Fibroblast of pulmonary artery (primary cell): ENCODE data around the gene BIVM.

Experiments used
- DNase-seq: peaks from one replicate; pipeline ENCODE4 v3.0.0-alpha.2; 2010; ENCODE audit warnings: low read depth
- H3K4me3 ChIP-seq: replicated peaks from 2 replicates; pipeline ENCODE4 v1.5.1; 2011; ENCODE audit warnings: low read depth, mild to moderate bottlenecking, control low read depth, low read length, moderate library complexity
- TF ChIP-seq, protein P1 (sequence below): IDR thresholded peaks from 2 replicates; pipeline ENCODE4 v1.5.1; 2011; ENCODE audit warnings: mild to moderate bottlenecking, control low read depth, low read length, inconsistent platforms; ENCODE audit errors: missing control alignments

BIVM gene

DNA sequence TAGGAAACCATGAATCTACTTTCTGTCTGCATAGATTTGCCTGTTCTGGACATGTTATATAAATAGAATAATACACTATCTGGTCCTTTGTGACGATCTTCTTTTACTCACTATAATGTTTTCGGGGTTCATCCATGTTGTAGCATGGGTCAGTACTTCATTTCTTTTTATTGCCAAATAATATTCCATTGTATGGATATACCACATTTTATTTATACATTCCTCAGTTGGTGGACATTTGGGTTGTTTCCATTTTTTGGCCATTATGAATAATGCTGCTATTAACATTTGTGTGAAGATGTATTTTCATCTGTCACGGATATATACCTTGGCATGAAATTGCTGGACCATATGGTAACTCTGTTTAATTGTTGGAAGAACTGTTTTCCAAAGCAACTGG, 6.8 kb downstream of the BIVM start:
- TF ChIP-seq, protein P1, sequence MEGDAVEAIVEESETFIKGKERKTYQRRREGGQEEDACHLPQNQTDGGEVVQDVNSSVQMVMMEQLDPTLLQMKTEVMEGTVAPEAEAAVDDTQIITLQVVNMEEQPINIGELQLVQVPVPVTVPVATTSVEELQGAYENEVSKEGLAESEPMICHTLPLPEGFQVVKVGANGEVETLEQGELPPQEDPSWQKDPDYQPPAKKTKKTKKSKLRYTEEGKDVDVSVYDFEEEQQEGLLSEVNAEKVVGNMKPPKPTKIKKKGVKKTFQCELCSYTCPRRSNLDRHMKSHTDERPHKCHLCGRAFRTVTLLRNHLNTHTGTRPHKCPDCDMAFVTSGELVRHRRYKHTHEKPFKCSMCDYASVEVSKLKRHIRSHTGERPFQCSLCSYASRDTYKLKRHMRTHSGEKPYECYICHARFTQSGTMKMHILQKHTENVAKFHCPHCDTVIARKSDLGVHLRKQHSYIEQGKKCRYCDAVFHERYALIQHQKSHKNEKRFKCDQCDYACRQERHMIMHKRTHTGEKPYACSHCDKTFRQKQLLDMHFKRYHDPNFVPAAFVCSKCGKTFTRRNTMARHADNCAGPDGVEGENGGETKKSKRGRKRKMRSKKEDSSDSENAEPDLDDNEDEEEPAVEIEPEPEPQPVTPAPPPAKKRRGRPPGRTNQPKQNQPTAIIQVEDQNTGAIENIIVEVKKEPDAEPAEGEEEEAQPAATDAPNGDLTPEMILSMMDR = no peak
- DNase-seq = no peak
- H3K4me3 ChIP-seq = no peak overlapping the region

- no peak for DNase-seq
- TF ChIP-seq, protein P1 = no peak
- no peak overlapping the region for H3K4me3 ChIP-seq
Observed at GRCh38 chr13:102807699-102808098, 8.8 kb downstream of the BIVM start.

DNA sequence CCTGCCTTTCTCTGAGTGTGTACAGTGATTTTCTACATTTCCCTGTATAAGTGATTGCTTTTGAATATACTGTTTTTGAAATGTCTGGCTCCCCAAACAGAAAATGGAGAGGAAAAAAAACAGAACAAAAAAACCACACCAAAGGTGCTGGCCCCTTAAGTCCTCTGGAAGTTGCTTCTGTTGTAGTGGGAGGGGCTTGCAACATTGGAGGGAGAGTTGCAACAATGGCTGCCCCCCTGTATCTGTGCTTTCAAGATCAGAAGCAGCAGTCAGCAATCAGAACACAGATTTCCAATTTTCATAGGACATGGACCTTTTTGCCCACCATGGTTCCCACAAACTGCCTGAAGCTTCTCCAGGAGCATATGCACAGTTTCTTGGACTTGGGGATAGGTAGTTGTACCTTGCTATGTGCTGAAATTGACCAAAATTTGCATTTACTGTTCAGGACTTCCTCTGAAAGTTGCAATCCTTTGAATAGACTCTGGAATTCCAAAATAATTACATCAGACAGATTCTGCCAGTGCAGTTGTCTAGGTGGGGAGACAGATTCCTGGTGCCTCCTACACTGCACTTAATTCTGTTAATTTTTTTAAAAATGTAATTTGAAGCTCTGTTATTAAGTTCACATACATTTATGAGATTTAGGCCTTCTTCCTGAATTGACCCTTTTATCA, 13.8 kb downstream of the BIVM start:
- TF ChIP-seq, protein P1 = no peak
- DNase-seq = peak; percentile 46
- H3K4me3 ChIP-seq = no peak overlapping the region

- DNase-seq = no peak
- TF ChIP-seq, protein P1 = no peak
- H3K4me3 ChIP-seq = no peak overlapping the region
Observed at GRCh38 chr13:102814025-102814607, 15.2 kb downstream of the BIVM start.

- TF ChIP-seq, protein P1 = no peak
- DNase-seq = no peak
Observed at GRCh38 chr13:102814793-102815192, 15.9 kb downstream of the BIVM start.

DNA sequence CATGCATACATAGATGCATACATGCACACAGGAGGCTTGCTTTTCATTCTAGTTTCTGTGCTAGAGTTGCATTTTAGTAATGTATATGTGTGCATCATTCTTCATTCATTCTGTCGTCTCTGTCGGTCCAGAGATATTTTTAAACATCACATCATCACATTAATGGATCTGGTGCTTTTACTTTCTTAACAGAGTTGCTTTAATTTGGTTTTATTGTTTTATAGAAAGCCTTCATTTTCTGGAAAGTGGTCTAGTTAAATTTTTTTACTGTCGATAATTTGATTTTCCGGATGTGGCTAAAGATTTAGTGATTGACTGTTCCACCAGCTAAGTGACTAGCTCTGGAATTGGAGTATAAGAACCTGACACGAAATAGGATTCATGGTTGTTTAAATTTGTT, 16.9 kb downstream of the BIVM start:
- TF ChIP-seq, protein P1 = no peak
- DNase-seq = no peak
- H3K4me3 ChIP-seq = no peak overlapping the region

More at GRCh38 chr13:102814793-102815192, 15.9 kb downstream of the BIVM start:
- H3K4me3 ChIP-seq = no peak overlapping the region

GRCh38 chr13:102816708-102817107, 17.8 kb downstream of the BIVM start:
- no peak overlapping the region for H3K4me3 ChIP-seq
- TF ChIP-seq, protein P1 = no peak
- DNase-seq = no peak
